Left cardiac atrium (tissue), 4 donors: Measurements from ENCODE around the gene MCCC1. TPM values are rescaled to one million over a fixed set of nuclear protein-coding genes. Genes with fewer than 3 reads are reported as not detected.
"Not testable (repeated sequence)": the region's sequence is repeated elsewhere in the genome, so short reads cannot be mapped to it uniquely, and the experiment has no call there.

Source experiments
- ATAC-seq, 2 donors: fragments of 200-7000 bp; cut with Tn5 transposase; one replicate each; pipeline ENCODE4 v1.9.1; 2020; ENCODE audit warnings: mild to moderate bottlenecking in 2 of 2, moderate library complexity in 2 of 2
- DNase-seq: peaks from one replicate; pipeline ENCODE4 v3.0.0-alpha.2; 2020
- intact Hi-C, 2 donors: fragments of 100-400 bp; cut with DNase I; formaldehyde crosslinking; loops; one replicate each; pipeline versions ENCODE4 v1.14.1 to v1.15.1; 2022 to 2023
- total RNA-seq, 2 donors: library from RNA; stranded (reverse); fragmentation: NEBNext Ultra II Directional; extraction: Animal tissue kit (Norgen Biotek cat#: 25700); gene quantifications; one replicate each; pipeline ENCODE4 v1.2.1, GENCODE V29; 2021
- donor health status: DM: no; HTN: yes; CAD: no.
- donor health status: DM: no; HTN: yes; CAD: no; lungs with severe emphysema.
- donor health status: DM: yes; HTN: yes; CAD: no.
- donor health status: Dilated cardiomyopathy.

Gene MCCC1
- total RNA-seq, 2 donors from 2014 or later: 27.6 to 34.4 TPM

DNA sequence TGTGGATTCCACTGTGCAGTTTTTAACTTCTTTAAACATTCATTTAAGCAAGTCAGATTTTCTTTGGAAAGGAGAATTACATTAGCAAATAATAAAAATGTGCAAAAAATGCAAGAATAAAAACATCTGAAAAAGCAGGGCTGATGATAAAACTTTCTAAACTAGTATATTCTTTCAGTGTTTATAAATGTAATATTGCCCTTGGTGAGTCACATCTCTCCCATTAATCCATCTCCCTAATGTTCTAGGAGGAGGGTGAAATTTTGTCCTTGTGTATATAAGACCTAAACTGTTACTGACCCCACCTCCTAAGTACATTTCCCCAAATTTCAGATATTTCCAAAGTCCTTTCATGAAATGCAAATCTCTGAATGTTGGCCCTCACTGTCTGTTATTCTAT lies 90.5 kb downstream of the MCCC1 start:
- ATAC-seq (no peak), DNase-seq (no peak)
- intact Hi-C loops: no loop called here

DNA sequence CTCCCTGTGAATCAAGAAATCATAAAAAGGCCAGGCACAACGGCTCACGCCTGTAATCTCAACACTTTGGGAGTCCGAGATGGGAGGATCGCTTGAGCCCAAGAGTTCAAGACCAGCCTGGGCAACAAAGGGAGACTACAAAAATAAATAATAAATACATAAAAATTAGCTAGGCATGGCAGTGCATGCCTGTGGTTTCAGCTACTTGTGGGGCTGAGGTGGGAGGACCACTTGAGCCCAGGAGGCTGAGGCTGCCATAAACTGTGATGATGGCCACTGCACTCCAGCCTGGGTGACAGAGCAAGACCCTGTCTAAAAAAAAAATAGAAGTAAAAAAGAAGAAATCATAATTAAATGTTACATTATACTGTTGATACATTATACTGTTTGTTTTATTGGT lies 91.0 kb downstream of the MCCC1 start:
- DNase-seq (no peak), ATAC-seq (no peak)
- intact Hi-C loops: no loop called here

DNA sequence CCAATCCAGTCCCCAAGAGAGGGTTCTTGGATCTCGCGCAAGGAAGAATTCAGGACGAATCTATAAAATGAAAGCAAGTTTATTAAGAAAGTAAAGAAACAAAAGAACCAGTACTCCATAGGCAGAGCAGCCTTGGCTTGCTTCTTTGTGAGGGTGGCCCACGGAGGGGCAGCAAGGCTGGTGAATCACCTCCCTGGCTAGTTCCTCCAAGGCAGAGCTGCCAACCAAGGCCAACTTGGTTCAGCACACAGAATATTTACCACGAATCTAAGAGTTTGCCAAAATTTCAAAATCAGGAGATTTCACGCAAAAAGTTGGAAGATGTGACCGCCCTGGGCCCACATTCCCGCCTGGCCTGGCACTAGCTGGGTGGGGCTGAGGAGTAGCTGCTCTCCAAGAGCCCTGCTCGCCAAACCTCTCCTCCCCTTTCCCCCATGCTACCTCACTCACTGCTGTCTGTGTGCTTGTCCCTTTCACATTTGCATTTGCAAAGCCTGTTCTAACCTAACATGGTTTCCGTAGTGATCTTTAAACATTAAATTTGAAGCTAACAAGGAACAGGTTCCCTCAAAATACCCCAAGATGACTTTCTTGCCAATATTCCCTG lies 92.8 kb downstream of the MCCC1 start:
- intact Hi-C loops: no loop called here
- ATAC-seq (peak in 1 of 2 donors; percentile 62), DNase-seq (no peak)

DNA sequence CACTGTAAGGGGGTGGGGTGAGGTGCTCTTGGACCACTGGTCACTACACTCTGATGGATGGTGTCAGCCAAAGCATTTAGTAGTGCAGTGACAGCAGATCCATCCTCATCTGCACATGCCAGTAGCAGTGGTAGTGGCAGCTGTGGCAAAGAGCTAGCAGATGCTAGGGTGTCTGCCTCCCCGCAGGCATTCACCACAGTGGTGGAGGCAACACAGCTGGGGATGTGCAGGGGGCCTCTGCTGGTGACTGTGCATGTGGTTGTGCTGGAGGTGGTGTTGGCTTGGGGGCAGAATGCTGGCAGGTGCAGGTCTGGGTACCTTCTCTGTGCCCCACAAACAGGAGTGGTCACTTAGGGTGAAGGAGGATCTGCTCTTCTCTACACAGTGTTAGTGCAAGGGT lies 99.5 kb downstream of the MCCC1 start:
- intact Hi-C loops: no loop called here
- DNase-seq (no peak), ATAC-seq (no peak)

DNA sequence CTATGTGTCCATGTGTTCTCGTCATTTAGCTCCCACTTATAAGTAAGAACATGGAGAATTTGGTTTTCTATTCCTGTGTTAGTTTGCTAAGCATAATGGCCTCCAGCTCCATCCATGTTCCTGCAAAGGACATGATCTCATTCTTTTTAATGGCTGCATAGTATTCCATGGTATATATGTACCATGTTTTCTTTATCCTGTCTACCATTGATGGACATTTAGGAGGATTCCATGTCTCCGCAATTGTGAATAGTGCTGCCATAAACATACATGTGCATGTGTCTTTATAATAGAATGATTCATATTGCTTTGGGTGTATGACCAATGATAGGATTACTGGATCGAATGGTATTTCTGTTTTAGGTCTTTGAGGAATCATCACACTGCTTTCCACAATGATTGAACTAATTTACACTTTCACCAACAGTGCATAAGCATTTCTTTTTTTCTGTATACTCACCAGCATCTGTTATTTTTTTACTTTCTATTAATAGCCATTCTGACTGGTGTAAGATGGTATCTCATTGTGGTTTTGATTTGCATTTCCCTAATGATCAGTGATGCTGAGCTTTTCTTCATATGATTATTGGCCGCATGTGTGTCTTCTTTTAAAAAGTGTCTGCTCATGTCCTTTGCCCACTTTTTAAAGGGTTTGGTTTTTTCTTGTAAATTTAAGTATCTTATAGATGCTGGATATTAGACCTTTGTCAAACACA lies 105.7 kb downstream of the MCCC1 start:
- intact Hi-C loops, DNase-seq, ATAC-seq: not testable (repeated sequence)

DNA sequence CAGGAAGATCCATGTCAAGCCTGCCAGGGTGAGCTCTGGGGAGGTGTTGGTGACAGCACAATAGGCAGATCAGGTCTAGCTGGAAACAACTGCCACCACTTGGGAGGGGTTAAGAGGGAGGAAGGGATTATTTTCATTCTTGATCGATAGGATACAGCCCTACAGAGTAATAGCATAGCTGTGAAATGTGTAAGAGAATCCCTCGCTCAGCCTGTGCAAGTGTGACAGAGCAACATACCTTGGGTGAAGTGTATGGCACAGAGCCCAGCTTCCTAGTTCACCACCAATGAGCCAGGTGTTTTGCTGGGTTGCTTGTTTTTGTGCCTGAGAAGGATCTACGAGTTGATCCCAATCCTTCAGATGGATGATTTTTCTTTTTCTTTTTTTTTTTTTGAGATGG lies 109.7 kb downstream of the MCCC1 start:
- no peak for DNase-seq
- ATAC-seq: no peak
- intact Hi-C loops: no loop called here

DNA sequence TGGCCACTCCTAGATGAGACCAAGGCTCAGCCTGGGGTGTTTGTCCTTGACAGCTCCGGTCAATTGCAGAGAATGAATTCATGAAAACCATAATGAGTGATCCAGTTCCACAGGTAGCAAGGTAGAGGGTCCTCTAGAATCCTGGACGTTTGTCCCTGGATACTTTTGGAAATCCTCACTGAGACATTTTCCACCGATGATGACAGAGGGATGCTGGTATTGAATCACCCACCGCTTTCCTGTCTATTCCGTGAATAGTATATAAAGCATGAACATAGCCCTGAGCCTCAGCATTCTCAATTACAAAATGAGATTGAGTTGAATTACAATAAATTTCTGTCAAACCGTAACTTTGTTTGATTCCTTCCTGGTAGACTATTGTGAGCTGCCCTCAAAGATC lies 113.3 kb downstream of the MCCC1 start:
- intact Hi-C loops: no loop called here
- no peak for DNase-seq
- ATAC-seq: no peak

DNA sequence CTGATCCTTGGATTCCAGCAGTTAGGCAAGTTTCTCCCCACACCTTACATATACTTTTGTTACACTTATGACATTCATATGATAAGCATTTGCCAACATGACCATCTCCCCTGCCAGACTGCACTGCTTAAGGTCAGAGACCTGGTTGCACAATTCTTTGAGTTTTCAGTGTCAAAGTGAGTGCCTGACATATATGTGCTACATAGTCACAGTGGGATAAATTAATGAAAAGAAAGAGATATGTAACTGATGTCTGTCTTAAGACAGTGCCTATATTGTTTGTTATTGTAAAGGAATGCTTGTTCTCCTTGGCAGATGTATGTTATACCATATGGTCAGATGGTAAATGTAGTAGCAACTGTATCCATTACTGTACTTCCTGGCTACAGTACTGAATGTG lies 115.4 kb downstream of the MCCC1 start:
- DNase-seq (no peak), ATAC-seq (no peak)
- intact Hi-C loops: no loop called here

DNA sequence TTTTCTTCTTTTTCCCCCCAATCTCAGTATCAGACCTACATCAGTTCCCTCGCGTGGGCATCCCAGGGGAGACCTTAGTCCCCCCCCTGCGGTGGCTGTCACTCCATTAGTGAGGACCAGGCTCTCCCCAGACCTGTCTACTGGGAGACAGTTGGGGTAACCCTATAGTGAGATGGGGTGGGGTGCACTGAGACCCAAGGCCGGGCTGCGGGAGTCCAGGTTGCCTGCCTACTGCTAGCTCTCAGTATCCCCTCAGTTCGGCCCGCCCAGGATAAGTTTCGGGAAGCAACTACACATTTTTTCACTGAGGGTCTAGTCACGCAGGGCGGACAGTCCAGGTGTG lies 118.3 kb downstream of the MCCC1 start:
- intact Hi-C loops: no loop called here
- ATAC-seq: peak in 1 of 2 donors; percentile 2
- DNase-seq: no peak

DNA sequence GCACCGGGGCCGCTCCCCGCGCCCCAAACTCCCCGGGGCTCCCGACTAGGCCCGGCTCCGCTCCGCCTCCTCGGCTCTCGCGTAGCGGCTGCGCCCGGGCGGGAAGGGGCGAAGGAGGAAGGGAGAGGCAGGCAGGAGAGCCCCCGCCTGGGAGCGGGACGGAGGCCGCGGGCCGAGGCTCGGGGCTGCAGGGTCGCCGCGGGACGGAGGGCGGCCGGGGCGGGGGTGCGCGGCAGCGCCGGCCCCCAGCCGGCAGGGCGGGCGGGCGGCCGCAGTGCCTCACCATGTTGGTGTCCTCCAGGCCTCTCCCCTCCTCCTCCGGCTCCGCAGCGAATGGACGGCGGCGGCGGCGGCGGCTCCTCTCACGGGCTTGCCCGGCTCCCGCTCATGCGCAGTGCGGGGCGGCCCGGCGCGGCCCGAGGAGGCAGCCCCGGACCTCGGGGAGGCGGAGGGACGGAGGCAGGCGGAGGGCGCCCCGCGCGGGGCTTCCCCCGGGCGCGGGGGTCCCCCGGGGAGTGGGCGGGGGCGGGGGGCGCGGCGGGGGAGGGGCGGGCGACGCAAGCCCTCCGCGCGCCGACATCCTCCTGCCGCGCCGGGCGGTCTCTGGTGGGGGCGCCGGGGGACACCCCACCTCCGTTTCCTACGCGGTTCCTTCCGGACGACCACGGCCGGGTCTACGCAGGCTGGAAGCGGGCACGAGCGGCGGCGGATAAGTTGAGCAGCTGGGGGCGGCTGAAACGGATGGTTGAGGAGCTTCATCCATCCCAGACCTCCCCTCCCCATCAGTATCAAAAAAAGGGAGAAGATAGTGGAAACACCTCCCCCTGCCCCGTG lies 118.9 kb downstream of the MCCC1 start, which contains the start of gene DCUN1D1:
TSS of gene DCUN1D1 (minus strand) at position 335 of the 834 bp plus-strand sequence. CDS start at position 286, 49 bp downstream.
- ATAC-seq (peak; percentile 96 to 98), DNase-seq (peak; percentile 93)
- intact Hi-C loops: no loop called here

DNA sequence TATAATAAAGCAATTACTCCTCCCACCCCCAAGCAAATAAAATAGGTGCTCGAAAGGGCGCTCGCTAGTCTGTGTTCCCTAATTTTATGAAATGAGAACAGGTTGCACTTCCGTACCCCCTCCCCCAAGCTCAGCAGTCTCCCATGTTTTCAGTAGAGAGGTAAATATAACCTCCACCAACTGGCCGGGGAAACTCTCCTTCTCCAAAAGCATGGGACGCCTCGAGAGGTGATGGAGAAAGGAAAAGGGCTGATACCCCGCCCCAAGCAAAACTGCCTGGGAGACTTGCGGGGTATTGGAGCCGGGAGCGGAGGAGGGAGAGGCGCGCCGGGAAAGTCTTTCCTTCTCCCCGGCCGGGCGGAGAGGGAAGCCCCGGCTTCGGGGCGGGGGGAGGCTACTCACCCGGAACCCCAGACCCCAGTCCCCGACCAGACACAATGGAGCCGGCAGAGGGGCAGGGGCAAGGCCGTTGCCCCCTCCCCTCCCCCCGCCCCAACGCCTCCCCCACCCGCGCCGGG lies 119.6 kb downstream of the MCCC1 start:
- DNase-seq: peak; percentile 29
- intact Hi-C loops: no loop called here
- peak; percentile 19 to 52 for ATAC-seq

DNA sequence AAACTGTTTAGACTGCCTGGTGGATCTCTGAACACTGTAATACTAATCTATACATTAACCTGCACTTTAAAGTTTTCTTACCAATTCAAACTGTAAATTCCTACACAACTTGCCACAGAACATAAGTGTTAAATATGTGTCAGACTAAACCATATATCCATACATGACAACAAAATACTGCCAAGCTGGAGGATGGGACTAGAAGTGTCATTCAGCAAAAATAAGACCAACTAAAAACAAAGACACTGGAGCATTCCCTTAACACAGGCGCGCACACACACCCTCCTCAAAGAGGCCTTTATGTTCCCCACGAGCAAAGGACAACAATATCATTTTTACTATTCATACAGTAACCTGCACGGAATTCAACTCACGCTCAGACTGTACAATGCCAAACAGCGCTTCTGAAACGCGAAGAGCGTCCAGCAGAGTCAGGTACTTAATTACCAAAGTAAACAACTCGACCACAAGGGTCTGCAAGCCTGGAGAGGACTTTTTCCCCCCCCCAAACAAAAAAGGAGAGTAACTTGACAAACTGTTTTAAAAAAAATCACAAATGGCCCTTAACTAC lies 120.1 kb downstream of the MCCC1 start:
- no peak for DNase-seq
- ATAC-seq: no peak

DNA sequence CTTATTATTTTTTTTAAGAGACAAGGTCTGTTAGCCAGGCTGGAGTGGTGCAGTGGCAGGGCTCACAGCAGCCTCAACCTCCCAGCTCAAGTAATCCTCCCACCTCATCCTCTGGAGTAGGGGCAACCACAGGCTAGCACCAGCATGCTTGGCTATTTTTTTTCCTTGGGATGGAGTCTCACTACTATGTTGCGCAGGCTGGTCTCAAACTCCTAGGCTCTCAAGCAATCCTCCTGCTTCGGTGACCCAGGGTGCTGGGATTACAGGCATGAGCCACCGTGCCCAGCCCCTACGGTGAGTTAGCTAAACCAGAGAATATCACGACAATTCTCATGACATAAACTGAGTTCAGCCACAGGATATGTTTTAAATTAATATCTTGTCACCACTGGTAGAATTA lies 120.9 kb downstream of the MCCC1 start:
- no peak for ATAC-seq
- intact Hi-C loops: no loop called here
- no peak for DNase-seq

More for the DNA sequence above, 120.1 kb downstream of the MCCC1 start:
- intact Hi-C loops: no loop called here

DNA sequence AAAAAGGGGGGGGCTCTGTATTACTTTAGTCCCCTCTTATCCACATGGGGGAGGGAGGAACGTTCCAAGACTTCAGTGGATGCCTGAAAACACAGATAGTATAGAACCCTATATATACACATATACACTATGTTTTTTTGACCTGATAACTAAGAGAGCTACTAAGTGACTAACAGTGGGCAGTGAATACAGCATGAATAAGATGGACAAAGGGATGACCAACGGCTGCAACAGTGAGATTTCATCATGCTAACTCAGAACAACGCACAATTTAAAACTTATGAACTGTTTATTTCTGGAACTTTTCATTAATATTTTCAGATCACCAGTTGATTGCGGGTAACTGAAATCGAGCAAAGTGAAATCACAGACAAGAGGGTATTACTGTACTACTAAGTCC lies 126.2 kb downstream of the MCCC1 start:
- ATAC-seq (no peak), DNase-seq (no peak)
- intact Hi-C loops: no loop called here

DNA sequence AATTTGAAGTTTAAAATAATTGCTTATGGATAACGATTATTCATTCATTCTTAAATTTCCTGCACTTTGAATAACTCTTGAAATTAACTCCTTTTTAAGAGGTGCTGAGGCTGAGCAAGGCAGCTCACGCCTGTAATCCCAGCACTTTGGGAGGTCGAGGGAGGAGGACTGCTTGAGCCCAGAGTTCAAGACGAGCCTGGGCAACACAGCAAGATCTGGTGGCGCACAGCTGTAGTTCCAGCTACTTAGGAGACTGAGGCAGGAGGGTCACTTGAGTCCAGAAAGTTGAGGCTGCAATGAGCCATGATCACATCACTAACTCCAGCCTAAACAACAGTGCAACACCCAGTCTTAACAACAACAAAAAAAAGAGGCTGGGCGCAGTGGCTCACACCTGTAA lies 126.9 kb downstream of the MCCC1 start:
- DNase-seq (no peak), ATAC-seq (no peak)
- intact Hi-C loops: no loop called here

DNA sequence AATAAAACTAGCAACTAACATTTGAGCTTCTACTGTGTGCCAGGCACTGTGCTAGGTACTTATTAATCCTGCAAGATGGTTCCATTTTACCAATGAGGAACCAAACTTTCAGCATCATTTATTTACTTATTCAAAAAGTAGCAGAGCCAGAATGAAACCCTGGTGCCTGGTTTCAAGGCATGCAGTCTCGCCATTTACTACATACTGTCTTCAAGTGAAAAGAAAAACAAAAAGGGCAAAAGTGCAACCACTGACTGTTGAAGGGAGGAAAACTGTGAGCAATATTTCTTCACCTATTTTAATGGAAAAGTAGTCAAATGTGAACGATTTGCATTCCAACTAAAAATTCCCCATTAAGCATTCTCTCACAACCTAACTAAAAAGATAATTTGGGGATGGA lies 127.7 kb downstream of the MCCC1 start:
- intact Hi-C loops: no loop called here
- no peak for DNase-seq
- no peak for ATAC-seq

DNA sequence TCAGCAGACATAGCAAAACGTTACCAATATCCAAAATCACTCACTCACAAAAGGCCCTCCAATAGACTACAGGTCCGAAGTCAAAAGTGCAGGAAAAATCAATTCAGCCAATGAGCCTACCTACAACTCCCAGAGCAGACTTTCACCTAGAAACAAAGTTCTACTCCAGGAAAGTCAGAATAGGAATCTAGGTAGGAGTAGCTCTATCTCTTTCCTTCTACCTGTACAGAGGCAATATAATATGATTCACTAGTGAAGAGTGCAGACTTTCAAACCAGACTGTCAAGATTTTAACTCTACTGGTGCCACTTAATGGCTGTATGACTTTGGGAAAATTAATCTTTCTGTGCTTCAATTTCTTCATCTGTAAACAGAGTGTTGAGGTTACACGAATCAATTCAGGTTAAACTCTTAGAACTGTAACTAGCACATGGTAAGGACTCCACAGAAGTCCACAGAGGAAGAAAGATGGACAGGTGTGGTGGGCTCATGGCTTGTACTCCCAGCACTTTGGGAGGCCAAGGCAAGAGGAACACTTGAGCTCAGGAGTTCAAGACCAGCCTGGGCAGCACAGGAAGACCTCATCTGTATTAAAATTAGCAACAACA lies 128.4 kb downstream of the MCCC1 start:
- intact Hi-C loops: no loop called here
- no peak for ATAC-seq
- DNase-seq: no peak

DNA sequence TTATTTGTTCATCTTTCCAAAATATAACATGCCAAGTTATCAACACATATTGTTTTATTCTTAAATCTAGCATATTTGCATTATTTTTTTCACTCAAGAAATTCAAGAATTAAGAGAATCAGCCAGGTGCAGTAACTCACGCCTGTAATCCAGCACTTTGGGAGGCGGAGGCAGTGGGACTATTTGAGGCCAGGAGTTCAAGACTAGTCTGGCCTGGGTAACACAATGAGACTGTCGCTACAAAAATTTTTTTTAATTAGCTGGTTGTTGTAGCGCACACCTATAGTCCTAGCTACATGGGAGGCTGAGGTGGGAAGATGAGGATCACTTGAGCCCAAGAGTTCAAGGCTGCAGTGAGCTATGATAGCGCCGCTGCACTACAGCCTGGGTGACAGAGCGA lies 129.4 kb downstream of the MCCC1 start:
- ATAC-seq: no peak
- DNase-seq: no peak
- intact Hi-C loops: no loop called here

DNA sequence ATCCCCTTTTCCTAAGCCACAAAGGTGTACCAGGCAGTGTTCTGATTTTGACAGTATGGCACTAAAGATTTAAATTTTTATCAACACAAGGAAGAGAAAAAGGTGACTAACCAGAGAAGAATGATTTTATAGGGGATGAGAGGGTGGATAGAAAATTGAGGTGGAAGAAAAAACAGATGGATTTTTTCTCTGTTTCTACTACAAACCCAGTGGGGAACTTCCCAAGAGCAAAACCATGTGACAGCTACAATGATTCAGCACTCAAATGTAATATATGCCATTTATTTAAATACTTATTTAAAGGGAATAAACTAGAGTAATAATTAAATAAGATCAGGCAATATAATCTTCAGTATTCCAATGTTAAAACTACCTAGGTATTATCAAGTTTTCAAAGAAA lies 130.0 kb downstream of the MCCC1 start:
- intact Hi-C loops: no loop called here
- DNase-seq (no peak), ATAC-seq (no peak)
